Measurements from ENCODE around the gene SLC13A4.

The SLC13A4 gene

DNA sequence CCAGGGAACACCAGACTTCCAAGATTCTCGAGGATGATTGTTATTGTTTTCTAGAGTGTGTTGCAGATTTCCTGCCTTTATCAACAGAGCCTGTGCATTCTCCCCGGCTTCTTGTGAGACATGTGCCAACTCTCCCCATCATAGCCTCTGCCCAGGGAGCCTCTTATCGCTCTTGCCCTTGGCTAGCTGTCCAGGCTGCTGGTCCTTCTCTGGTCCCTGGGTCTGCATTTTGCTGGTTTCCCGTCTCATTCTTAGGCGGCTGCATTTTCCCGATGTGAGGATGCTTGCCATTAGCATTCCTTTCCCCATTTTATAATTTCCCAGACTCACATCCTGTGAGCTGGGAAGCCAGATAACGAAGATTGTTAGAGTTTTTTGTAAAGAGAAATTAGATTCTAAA lies 15.2 kb downstream of the SLC13A4 start:
- ChIA-PET CTCF (interaction anchor here (0.7 to 5.0 kb wide), 7 partner anchors 9 to 39 kb away, joined by 3 to 58 read pairs (median 3); partner anchors contain the start of gene SLC13A4), POLR2A (no interaction called here)
- Histone ChIP-seq H3K27ac (ENCODE audit: extremely low read depth, low read depth, low read length) (no peak overlapping the region), H3K9me3 (ENCODE audit: control insufficient read depth, insufficient read depth, low read depth, low read length) (no peaks in the 10 kb centered on the region), H3K4me3 (ENCODE audit: low read depth, low read length) (no peak overlapping the region), H3K4me1 (ENCODE audit: control insufficient read depth, insufficient read depth, low read length) (peaks cover 10% of the 10 kb centered on the region), H3K36me3 (ENCODE audit: control insufficient read depth in 2 of 2, insufficient read depth in 1 of 2, low read length in 2 of 2) (peaks cover 0 to 9% of the 10 kb centered on the region in 2 experiments; a peak in 1 of 3 replicates)
- no peak for TF ChIP-seq ZNF776 (tag by site-specific recombination; IDR thresholded peaks at IDR 0.05; ENCODE audit: borderline replicate concordance)
- TF ChIP-seq ZBTB48 (tag by site-specific recombination; IDR thresholded peaks at IDR 0.05): no peak
- no peak for TF ChIP-seq ZNF596 (tag by site-specific recombination; IDR thresholded peaks at IDR 0.05)
- TF ChIP-seq ZNF76 (tag by site-specific recombination; IDR thresholded peaks at IDR 0.05; ENCODE audit: borderline replicate concordance, low read depth): no peak
- TF ChIP-seq ZNF660 (tag by site-specific recombination; IDR thresholded peaks at IDR 0.05): no peak
- TF ChIP-seq ZNF2 (tag by site-specific recombination; IDR thresholded peaks at IDR 0.05): no peak
- TF ChIP-seq, protein P1, sequence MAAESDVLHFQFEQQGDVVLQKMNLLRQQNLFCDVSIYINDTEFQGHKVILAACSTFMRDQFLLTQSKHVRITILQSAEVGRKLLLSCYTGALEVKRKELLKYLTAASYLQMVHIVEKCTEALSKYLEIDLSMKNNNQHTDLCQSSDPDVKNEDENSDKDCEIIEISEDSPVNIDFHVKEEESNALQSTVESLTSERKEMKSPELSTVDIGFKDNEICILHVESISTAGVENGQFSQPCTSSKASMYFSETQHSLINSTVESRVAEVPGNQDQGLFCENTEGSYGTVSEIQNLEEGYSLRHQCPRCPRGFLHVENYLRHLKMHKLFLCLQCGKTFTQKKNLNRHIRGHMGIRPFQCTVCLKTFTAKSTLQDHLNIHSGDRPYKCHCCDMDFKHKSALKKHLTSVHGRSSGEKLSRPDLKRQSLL (tag by site-specific recombination; IDR thresholded peaks at IDR 0.05): no peak
- no peak for TF ChIP-seq KLF7 (tag by site-specific recombination; IDR thresholded peaks at IDR 0.05; ENCODE audit: borderline replicate concordance)
- TF ChIP-seq ZNF211 (tag by site-specific recombination; IDR thresholded peaks at IDR 0.05; ENCODE audit: low read depth): no peak
- TF ChIP-seq ZNF677 (tag by site-specific recombination; IDR thresholded peaks at IDR 0.05): no peak
- no peak for TF ChIP-seq KLF8 (tag by site-specific recombination; IDR thresholded peaks at IDR 0.05)
- TF ChIP-seq ZFP3 (tag by site-specific recombination; IDR thresholded peaks at IDR 0.05; ENCODE audit: low read depth): no peak

DNA sequence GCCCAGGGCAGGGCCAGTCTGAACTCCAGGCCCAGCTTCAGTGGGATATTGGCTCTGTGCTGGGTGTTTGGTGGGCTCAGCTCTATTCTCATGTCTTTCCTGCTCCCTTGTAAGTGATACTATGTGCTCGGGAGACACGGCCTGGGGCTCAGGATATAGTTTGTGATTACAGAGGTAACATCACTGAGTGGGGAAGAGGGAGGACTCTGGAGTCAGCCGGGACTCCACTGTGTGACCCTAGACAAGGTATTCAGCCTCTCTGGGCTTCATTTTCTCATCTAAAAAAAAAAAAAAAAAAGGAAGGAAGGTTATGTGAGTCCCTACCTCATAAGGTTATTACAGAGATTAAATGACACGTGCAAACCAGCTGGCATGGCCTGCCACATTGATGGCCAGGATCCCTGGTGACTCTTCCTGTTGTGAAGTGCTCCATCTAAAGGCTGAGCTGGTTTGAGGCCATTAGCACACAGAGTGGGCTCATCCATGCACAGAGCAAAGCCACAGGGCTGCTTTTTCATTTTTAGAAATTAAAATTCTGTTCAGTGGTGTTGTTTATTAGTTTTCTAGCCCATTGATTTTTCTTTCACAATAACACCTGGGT lies 15.7 kb downstream of the SLC13A4 start:
- no peak overlapping the region for H3K4me3 ChIP-seq (ENCODE audit: low read depth, low read length)
- peaks cover 0 to 6% of the 10 kb centered on the region in 2 experiments; a peak in 1 of 3 replicates for H3K36me3 ChIP-seq (ENCODE audit: control insufficient read depth in 2 of 2, insufficient read depth in 1 of 2, low read length in 2 of 2)
- no peak overlapping the region for H3K27ac ChIP-seq (ENCODE audit: extremely low read depth, low read depth, low read length)
- TF ChIP-seq ZNF132 (tag by site-specific recombination; IDR thresholded peaks at IDR 0.05; ENCODE audit: borderline replicate concordance) (no peak), ZXDB (tag by site-specific recombination; IDR thresholded peaks at IDR 0.05) (no peak), ZNF777 (tag by site-specific recombination; IDR thresholded peaks at IDR 0.05; ENCODE audit: borderline replicate concordance) (no peak), ZNF707 (tag by site-specific recombination; IDR thresholded peaks at IDR 0.05) (no peak), ZNF510 (tag by site-specific recombination; IDR thresholded peaks at IDR 0.05; ENCODE audit: insufficient replicate concordance) (no peak), ZIC2 (tag by site-specific recombination; IDR thresholded peaks at IDR 0.05) (0 out of 2 replicates have a peak, but pooled peaks have one; percentile 22)
- TF ChIP-seq, protein P2, sequence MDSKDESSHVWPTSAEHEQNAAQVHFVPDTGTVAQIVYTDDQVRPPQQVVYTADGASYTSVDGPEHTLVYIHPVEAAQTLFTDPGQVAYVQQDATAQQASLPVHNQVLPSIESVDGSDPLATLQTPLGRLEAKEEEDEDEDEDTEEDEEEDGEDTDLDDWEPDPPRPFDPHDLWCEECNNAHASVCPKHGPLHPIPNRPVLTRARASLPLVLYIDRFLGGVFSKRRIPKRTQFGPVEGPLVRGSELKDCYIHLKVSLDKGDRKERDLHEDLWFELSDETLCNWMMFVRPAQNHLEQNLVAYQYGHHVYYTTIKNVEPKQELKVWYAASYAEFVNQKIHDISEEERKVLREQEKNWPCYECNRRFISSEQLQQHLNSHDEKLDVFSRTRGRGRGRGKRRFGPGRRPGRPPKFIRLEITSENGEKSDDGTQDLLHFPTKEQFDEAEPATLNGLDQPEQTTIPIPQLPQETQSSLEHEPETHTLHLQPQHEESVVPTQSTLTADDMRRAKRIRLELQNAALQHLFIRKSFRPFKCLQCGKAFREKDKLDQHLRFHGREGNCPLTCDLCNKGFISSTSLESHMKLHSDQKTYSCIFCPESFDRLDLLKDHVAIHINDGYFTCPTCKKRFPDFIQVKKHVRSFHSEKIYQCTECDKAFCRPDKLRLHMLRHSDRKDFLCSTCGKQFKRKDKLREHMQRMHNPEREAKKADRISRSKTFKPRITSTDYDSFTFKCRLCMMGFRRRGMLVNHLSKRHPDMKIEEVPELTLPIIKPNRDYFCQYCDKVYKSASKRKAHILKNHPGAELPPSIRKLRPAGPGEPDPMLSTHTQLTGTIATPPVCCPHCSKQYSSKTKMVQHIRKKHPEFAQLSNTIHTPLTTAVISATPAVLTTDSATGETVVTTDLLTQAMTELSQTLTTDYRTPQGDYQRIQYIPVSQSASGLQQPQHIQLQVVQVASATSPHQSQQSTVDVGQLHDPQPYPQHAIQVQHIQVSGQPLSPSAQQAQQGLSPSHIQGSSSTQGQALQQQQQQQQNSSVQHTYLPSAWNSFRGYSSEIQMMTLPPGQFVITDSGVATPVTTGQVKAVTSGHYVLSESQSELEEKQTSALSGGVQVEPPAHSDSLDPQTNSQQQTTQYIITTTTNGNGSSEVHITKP (tag by site-specific recombination; IDR thresholded peaks at IDR 0.05): 0 out of 2 replicates have a peak, but pooled peaks have one; percentile 21
- TF ChIP-seq, protein P3, sequence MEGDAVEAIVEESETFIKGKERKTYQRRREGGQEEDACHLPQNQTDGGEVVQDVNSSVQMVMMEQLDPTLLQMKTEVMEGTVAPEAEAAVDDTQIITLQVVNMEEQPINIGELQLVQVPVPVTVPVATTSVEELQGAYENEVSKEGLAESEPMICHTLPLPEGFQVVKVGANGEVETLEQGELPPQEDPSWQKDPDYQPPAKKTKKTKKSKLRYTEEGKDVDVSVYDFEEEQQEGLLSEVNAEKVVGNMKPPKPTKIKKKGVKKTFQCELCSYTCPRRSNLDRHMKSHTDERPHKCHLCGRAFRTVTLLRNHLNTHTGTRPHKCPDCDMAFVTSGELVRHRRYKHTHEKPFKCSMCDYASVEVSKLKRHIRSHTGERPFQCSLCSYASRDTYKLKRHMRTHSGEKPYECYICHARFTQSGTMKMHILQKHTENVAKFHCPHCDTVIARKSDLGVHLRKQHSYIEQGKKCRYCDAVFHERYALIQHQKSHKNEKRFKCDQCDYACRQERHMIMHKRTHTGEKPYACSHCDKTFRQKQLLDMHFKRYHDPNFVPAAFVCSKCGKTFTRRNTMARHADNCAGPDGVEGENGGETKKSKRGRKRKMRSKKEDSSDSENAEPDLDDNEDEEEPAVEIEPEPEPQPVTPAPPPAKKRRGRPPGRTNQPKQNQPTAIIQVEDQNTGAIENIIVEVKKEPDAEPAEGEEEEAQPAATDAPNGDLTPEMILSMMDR (tag by site-specific recombination; IDR thresholded peaks at IDR 0.05): 0 out of 2 replicates have a peak, but pooled peaks have one; percentile 22
- TF ChIP-seq, protein P4, sequence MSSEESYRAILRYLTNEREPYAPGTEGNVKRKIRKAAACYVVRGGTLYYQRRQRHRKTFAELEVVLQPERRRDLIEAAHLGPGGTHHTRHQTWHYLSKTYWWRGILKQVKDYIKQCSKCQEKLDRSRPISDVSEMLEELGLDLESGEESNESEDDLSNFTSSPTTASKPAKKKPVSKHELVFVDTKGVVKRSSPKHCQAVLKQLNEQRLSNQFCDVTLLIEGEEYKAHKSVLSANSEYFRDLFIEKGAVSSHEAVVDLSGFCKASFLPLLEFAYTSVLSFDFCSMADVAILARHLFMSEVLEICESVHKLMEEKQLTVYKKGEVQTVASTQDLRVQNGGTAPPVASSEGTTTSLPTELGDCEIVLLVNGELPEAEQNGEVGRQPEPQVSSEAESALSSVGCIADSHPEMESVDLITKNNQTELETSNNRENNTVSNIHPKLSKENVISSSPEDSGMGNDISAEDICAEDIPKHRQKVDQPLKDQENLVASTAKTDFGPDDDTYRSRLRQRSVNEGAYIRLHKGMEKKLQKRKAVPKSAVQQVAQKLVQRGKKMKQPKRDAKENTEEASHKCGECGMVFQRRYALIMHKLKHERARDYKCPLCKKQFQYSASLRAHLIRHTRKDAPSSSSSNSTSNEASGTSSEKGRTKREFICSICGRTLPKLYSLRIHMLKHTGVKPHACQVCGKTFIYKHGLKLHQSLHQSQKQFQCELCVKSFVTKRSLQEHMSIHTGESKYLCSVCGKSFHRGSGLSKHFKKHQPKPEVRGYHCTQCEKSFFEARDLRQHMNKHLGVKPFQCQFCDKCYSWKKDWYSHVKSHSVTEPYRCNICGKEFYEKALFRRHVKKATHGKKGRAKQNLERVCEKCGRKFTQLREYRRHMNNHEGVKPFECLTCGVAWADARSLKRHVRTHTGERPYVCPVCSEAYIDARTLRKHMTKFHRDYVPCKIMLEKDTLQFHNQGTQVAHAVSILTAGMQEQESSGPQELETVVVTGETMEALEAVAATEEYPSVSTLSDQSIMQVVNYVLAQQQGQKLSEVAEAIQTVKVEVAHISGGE (tag by site-specific recombination; conservative IDR thresholded peaks at IDR 0.05; ENCODE audit: low read depth): no peak
- no peaks in the 10 kb centered on the region for H3K9me3 ChIP-seq (ENCODE audit: control insufficient read depth, insufficient read depth, low read depth, low read length)
- peaks cover 10% of the 10 kb centered on the region for H3K4me1 ChIP-seq (ENCODE audit: control insufficient read depth, insufficient read depth, low read length)
- ChIA-PET CTCF (interaction anchor here (0.6 to 5.0 kb wide), 11 partner anchors 8 to 295 kb away, joined by 3 to 58 read pairs (median 3); partner anchors contain the start of gene SLC13A4), POLR2A (no interaction called here)
